Cerebellar cortex (tissue), 1 donor: ENCODE data around the gene PARVA.
A peak's percentile ranks its signal among the peaks of the same experiment; 100 is the strongest.
"Not testable (repeated sequence)": the region's sequence is repeated elsewhere in the genome, so short reads cannot be mapped to it uniquely, and the experiment has no call there.

Experiments used
- DNase-seq: peaks from one replicate; pipeline ENCODE4 v3.0.0-alpha.2; 2015; ENCODE audit warnings: low spot score

Gene PARVA

GRCh38 chr11:12377106-12377823, at the start of gene PARVA:
PARVA (plus strand) TSS chr11:12377571; CDS start chr11:12377648, 77 bp downstream.
- peak; percentile 60 for DNase-seq

- no peak for DNase-seq
Observed at GRCh38 chr11:12329169-12329568, 48.2 kb upstream of the PARVA start.

- DNase-seq, result no peak
Observed at GRCh38 chr11:12329797-12330196, 47.6 kb upstream of the PARVA start.

GRCh38 chr11:12330485-12331231, 46.7 kb upstream of the PARVA start:
- DNase-seq, result no peak

GRCh38 chr11:12331239-12331874, 46.0 kb upstream of the PARVA start:
- DNase-seq, result peak; percentile 94

GRCh38 chr11:12343526-12343925, 33.8 kb upstream of the PARVA start:
- no peak for DNase-seq

GRCh38 chr11:12353534-12353933, 23.8 kb upstream of the PARVA start:
- DNase-seq, result no peak

GRCh38 chr11:12354750-12355545, 22.4 kb upstream of the PARVA start:
- DNase-seq, result no peak

GRCh38 chr11:12356944-12357655, 20.3 kb upstream of the PARVA start:
- no peak for DNase-seq

GRCh38 chr11:12357697-12358096, 19.7 kb upstream of the PARVA start:
- DNase-seq, result not testable (repeated sequence)

- no peak for DNase-seq
Observed at GRCh38 chr11:12358302-12359188, 18.8 kb upstream of the PARVA start.

GRCh38 chr11:12359761-12360160, 17.6 kb upstream of the PARVA start:
- no peak for DNase-seq

- DNase-seq, result peak; percentile 35
Observed at GRCh38 chr11:12361682-12362081, 15.7 kb upstream of the PARVA start.

GRCh38 chr11:12362857-12363256, 14.5 kb upstream of the PARVA start:
- DNase-seq, result no peak

- no peak for DNase-seq
Observed at GRCh38 chr11:12363373-12363772, 14.0 kb upstream of the PARVA start.

GRCh38 chr11:12365965-12366575, 11.3 kb upstream of the PARVA start:
- not testable (repeated sequence) for DNase-seq

GRCh38 chr11:12367057-12367456, 10.3 kb upstream of the PARVA start:
- DNase-seq, result not testable (repeated sequence)

- DNase-seq, result no peak
Observed at GRCh38 chr11:12372111-12372510, 5.3 kb upstream of the PARVA start.

GRCh38 chr11:12375720-12376119, 1.7 kb upstream of the PARVA start:
- DNase-seq, result no peak
